A204.1 (cell line): Measurements from ENCODE around the gene C1QC.

Experiments used
- FAIRE-seq: peaks from 2 replicates; lab custom pipeline; 2012; peaks lifted over from hg19 to GRCh38; lab: Jason Lieb, UNC

C1QC gene

GRCh38 chr1:22681556-22682276, 38.3 kb downstream of the C1QC start:
- FAIRE-seq: no peak

GRCh38 chr1:22683547-22683946, 40.1 kb downstream of the C1QC start:
- no peak for FAIRE-seq

- no peak for FAIRE-seq
Measured at GRCh38 chr1:22685591-22686059, 42.2 kb downstream of the C1QC start.

GRCh38 chr1:22687191-22687590, 43.8 kb downstream of the C1QC start:
- no peak for FAIRE-seq

- FAIRE-seq: no peak
Measured at GRCh38 chr1:22688466-22688865, 45.0 kb downstream of the C1QC start.

DNA sequence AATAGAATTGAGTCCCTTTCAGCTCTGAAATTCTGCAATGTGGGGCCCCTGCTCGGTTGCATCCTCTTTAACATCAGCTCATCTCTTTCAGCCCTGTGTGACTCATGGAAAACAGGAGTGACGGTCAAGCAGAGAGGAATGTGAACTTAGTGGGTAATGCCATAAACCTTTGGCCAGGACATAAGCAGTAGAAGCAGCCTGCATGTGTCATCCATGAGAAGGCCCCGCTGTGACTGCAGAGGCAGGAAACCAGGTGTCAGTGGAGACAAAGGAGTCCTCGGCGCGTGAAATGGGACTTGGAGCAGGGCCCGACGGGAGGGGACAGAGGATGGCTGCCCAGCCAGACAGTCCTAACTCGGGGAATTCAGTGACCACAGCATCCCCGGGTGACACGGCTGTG, 46.1 kb downstream of the C1QC start:
- FAIRE-seq: no peak

GRCh38 chr1:22691031-22691753, 47.8 kb downstream of the C1QC start:
- no peak for FAIRE-seq

- no peak for FAIRE-seq
Measured at GRCh38 chr1:22694172-22694571, 50.7 kb downstream of the C1QC start.

DNA sequence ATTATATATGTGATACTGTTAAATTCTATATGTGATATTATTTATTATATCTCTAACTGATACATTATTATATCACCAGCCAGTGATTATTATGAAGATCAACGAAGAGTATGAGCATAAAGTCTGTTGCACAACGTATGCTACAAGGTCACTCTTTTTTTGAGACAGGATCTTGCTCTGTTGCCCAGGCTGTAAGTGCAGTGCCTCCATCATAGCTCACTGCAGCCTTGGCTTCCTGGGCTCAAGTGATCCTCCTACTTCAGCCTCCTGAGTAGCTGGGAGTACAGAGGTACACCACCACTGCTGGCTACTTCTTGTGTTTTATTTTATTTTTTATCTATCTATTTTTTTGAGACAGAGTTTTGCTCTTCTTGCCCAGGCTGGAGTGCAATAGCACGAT, 53.2 kb downstream of the C1QC start:
- no peak for FAIRE-seq
